Osteoblast (primary cell): ENCODE measurements around the gene FERMT1. TPM values are rescaled to one million over a fixed set of nuclear protein-coding genes. Genes with fewer than 3 reads are reported as not detected.

Experiments
- DNase-seq: peaks from one replicate; pipeline ENCODE4 v3.0.0; 2011; ENCODE audit warnings: low spot score, mixed read lengths; ENCODE audit not compliant: insufficient read length; ENCODE audit errors: missing footprints
- H2AFZ ChIP-seq: 2 replicates; pipeline ENCODE4 v1.6.0; 2011; ENCODE audit warnings: mild to moderate bottlenecking, low read length
- H3K27ac ChIP-seq: 2 replicates; pipeline ENCODE4 v1.5.1; 2011; ENCODE audit warnings: mild to moderate bottlenecking, low read depth, low read length, moderate library complexity
- H3K27me3 ChIP-seq: 2 replicates; pipeline ENCODE4 v1.6.0; 2012; ENCODE audit warnings: mild to moderate bottlenecking, control low read depth, inconsistent platforms, low read length, moderate library complexity; ENCODE audit not compliant: insufficient read depth
- H3K36me3 ChIP-seq: 2 replicates; pipeline ENCODE4 v1.5.1; 2011; ENCODE audit warnings: mild to moderate bottlenecking, low read length, control low read depth, moderate library complexity; ENCODE audit not compliant: insufficient read depth
- H3K4me1 ChIP-seq: 2 replicates; pipeline ENCODE4 v1.5.1; 2011; ENCODE audit warnings: mild to moderate bottlenecking, low read length, control low read depth, moderate library complexity; ENCODE audit not compliant: insufficient read depth
- H3K4me2 ChIP-seq: 2 replicates; pipeline ENCODE4 v1.6.0; 2011; ENCODE audit warnings: mild to moderate bottlenecking, low read length; ENCODE audit not compliant: insufficient read depth
- H3K4me3 ChIP-seq: fragments of 200-600 bp; sonication (generic); 3 replicates; pipeline ENCODE4 v1.5.1; 2012; ENCODE audit warnings: mild to moderate bottlenecking, low read length, inconsistent platforms; ENCODE audit not compliant: insufficient read depth
- H3K79me2 ChIP-seq: 2 replicates; pipeline ENCODE4 v1.6.0; 2012; ENCODE audit warnings: mild to moderate bottlenecking, low read length, control low read depth, inconsistent platforms; ENCODE audit not compliant: insufficient read depth
- H3K9me3 ChIP-seq: 2 replicates; pipeline ENCODE4 v1.5.1; 2011; ENCODE audit warnings: low read depth, low read length, control low read depth
- H4K20me1 ChIP-seq: 2 replicates; pipeline ENCODE4 v1.6.0; 2012; ENCODE audit warnings: mild to moderate bottlenecking, low read length, control low read depth; ENCODE audit not compliant: insufficient read depth
- CTCF ChIP-seq: IDR thresholded peaks from 2 replicates; pipeline ENCODE4 v1.5.1; 2011; ENCODE audit warnings: mild to moderate bottlenecking, low read depth, low read length, moderate library complexity; ENCODE audit errors: extremely low read depth
- total RNA-seq: library from RNA; depleted of rRNA; stranded (reverse); fragments of >200 nt; gene quantifications from 2 replicates; pipeline ENCODE4 v1.2.3, GENCODE V29; 2012

The FERMT1 gene
- total RNA-seq, 1 donor, result 2.5 TPM

GRCh38 chr20:6100246-6100645 is 22.6 kb downstream of the FERMT1 start:
- peaks cover 8% of the 10 kb centered on the region for H3K4me1 ChIP-seq
- DNase-seq, result no peak
- H3K4me2 ChIP-seq, result no peak overlapping the region
- H3K9me3 ChIP-seq, result no peaks in the 10 kb centered on the region
- H3K36me3 ChIP-seq, result no peaks in the 10 kb centered on the region
- TF ChIP-seq CTCF, result no peak
- H3K4me3 ChIP-seq, result no peak overlapping the region
- H3K27ac ChIP-seq, result no peak overlapping the region
- H3K79me2 ChIP-seq, result no peaks in the 10 kb centered on the region
- H3K27me3 ChIP-seq, result no peaks in the 10 kb centered on the region
- no peak overlapping the region for H2AFZ ChIP-seq
- H4K20me1 ChIP-seq, result no peaks in the 10 kb centered on the region

- no peak overlapping the region for H2AFZ ChIP-seq
- H3K9me3 ChIP-seq, result no peaks in the 10 kb centered on the region
- H3K4me3 ChIP-seq, result no peak overlapping the region
- no peak overlapping the region for H3K27ac ChIP-seq
- H3K27me3 ChIP-seq, result no peaks in the 10 kb centered on the region
- no peaks in the 10 kb centered on the region for H3K36me3 ChIP-seq
- H3K4me1 ChIP-seq, result peaks cover 4% of the 10 kb centered on the region
- no peak for DNase-seq
- no peaks in the 10 kb centered on the region for H3K79me2 ChIP-seq
- H4K20me1 ChIP-seq, result no peaks in the 10 kb centered on the region
- no peak for TF ChIP-seq CTCF
- H3K4me2 ChIP-seq, result no peak overlapping the region
Observed at GRCh38 chr20:6099819-6100218, 23.0 kb downstream of the FERMT1 start.

GRCh38 chr20:6095409-6095808 is 27.4 kb downstream of the FERMT1 start:
- Histone ChIP-seq H3K27ac (no peak overlapping the region), H3K36me3 (no peaks in the 10 kb centered on the region), H3K27me3 (no peaks in the 10 kb centered on the region), H3K4me1 (no peaks in the 10 kb centered on the region), H3K4me2 (no peak overlapping the region), H3K9me3 (no peaks in the 10 kb centered on the region), H4K20me1 (no peaks in the 10 kb centered on the region), H3K79me2 (no peaks in the 10 kb centered on the region), H3K4me3 (no peak overlapping the region), H2AFZ (no peak overlapping the region)
- no peak for DNase-seq
- no peak for TF ChIP-seq CTCF

GRCh38 chr20:6094565-6094964 is 28.3 kb downstream of the FERMT1 start:
- H2AFZ ChIP-seq, result no peak overlapping the region
- no peak for TF ChIP-seq CTCF
- no peaks in the 10 kb centered on the region for H3K27me3 ChIP-seq
- no peaks in the 10 kb centered on the region for H3K36me3 ChIP-seq
- H3K27ac ChIP-seq, result no peak overlapping the region
- no peak overlapping the region for H3K4me3 ChIP-seq
- H3K9me3 ChIP-seq, result no peaks in the 10 kb centered on the region
- no peaks in the 10 kb centered on the region for H4K20me1 ChIP-seq
- H3K4me2 ChIP-seq, result no peak overlapping the region
- no peaks in the 10 kb centered on the region for H3K79me2 ChIP-seq
- DNase-seq, result no peak
- H3K4me1 ChIP-seq, result no peaks in the 10 kb centered on the region
